NCI-H345 treated with DMSO at 0.1 percent for 48 hours (cell line): ENCODE results near the gene CLEC18C.
"Not testable (repeated sequence)": the region's sequence is repeated elsewhere in the genome, so short reads cannot be mapped to it uniquely, and the experiment has no call there.

Experiments used
- DNase-seq: peaks from one replicate; lab custom pipeline; 2025; ENCODE audit not compliant: unreplicated experiment; lab: John Stamatoyannopoulos, UW

The CLEC18C gene

GRCh38 chr16:70173212-70173837 is at the start of gene CLEC18C:
TSS of gene CLEC18C (plus strand) at chr16:70173787. CDS start at chr16:70174279, 492 bp downstream.
- not testable (repeated sequence) for DNase-seq

- not testable (repeated sequence) for DNase-seq
Observed at GRCh38 chr16:70123822-70124221, 49.8 kb upstream of the CLEC18C start.

- DNase-seq, result not testable (repeated sequence)
Observed at GRCh38 chr16:70126226-70126625, 47.4 kb upstream of the CLEC18C start.

GRCh38 chr16:70127706-70128105 is 45.9 kb upstream of the CLEC18C start:
- not testable (repeated sequence) for DNase-seq

GRCh38 chr16:70128844-70129243 is 44.7 kb upstream of the CLEC18C start:
- not testable (repeated sequence) for DNase-seq

- DNase-seq, result not testable (repeated sequence)
Observed at GRCh38 chr16:70135796-70136195, 37.8 kb upstream of the CLEC18C start.

GRCh38 chr16:70136595-70136994 is 37.0 kb upstream of the CLEC18C start:
- DNase-seq, result not testable (repeated sequence)

GRCh38 chr16:70142739-70143138 is 30.8 kb upstream of the CLEC18C start:
- DNase-seq, result not testable (repeated sequence)

- not testable (repeated sequence) for DNase-seq
Observed at GRCh38 chr16:70143231-70143895, 30.2 kb upstream of the CLEC18C start.

- not testable (repeated sequence) for DNase-seq
Observed at GRCh38 chr16:70147853-70148252, 25.7 kb upstream of the CLEC18C start.

- DNase-seq, result not testable (repeated sequence)
Observed at GRCh38 chr16:70148453-70148852, 25.1 kb upstream of the CLEC18C start.

GRCh38 chr16:70149296-70149695 is 24.3 kb upstream of the CLEC18C start:
- DNase-seq, result not testable (repeated sequence)

GRCh38 chr16:70151391-70151790 is 22.2 kb upstream of the CLEC18C start:
- no peak for DNase-seq

- no peak for DNase-seq
Observed at GRCh38 chr16:70151941-70152509, 21.6 kb upstream of the CLEC18C start.

GRCh38 chr16:70152578-70153302 is 20.8 kb upstream of the CLEC18C start:
- no peak for DNase-seq

- not testable (repeated sequence) for DNase-seq
Observed at GRCh38 chr16:70154736-70155135, 18.9 kb upstream of the CLEC18C start.

GRCh38 chr16:70156207-70156978 is 17.2 kb upstream of the CLEC18C start:
- no peak for DNase-seq

- DNase-seq, result no peak
Observed at GRCh38 chr16:70157105-70157476, 16.5 kb upstream of the CLEC18C start.

GRCh38 chr16:70157477-70158260 is 15.9 kb upstream of the CLEC18C start:
- no peak for DNase-seq
